ENCODE measurements around the gene DMD.

DNA sequence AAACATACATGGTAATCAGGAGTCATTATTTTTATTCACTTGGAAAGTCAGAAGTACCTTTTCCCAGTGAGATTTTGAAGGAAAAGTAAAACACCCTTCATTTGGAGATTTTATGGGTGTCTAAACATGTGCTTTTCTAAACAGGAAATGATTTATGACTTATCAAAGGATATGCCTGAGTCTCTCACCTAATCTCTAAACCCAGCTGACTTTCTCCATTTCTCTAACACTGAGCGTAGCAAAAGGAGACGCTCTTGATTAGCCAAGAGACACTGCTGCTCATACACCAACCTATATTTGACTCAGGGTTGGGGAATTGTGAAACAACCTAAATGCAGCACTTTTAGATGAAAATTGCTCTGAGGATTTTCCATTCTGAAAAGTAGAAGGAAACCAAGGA is 1671.0 kb downstream of the DMD start:
- TF ChIP-seq, protein P1, sequence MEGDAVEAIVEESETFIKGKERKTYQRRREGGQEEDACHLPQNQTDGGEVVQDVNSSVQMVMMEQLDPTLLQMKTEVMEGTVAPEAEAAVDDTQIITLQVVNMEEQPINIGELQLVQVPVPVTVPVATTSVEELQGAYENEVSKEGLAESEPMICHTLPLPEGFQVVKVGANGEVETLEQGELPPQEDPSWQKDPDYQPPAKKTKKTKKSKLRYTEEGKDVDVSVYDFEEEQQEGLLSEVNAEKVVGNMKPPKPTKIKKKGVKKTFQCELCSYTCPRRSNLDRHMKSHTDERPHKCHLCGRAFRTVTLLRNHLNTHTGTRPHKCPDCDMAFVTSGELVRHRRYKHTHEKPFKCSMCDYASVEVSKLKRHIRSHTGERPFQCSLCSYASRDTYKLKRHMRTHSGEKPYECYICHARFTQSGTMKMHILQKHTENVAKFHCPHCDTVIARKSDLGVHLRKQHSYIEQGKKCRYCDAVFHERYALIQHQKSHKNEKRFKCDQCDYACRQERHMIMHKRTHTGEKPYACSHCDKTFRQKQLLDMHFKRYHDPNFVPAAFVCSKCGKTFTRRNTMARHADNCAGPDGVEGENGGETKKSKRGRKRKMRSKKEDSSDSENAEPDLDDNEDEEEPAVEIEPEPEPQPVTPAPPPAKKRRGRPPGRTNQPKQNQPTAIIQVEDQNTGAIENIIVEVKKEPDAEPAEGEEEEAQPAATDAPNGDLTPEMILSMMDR (IDR thresholded peaks at IDR 0.05), result no peak
- TF ChIP-seq POLR2AphosphoS5 (IDR thresholded peaks at IDR 0.05) (no peak), POLR2A (IDR thresholded peaks at IDR 0.05) (no peak), EP300 (IDR thresholded peaks at IDR 0.05) (no peak)
